ENCODE data around the gene ASCL3. TPM values are rescaled to one million over a fixed set of nuclear protein-coding genes. Genes with fewer than 3 reads are reported as not detected.
"Not testable (repeated sequence)": the region's sequence is repeated elsewhere in the genome, so short reads cannot be mapped to it uniquely, and the experiment has no call there.

ASCL3 gene
- total RNA-seq, 1 donor from 2014 or later = not detected

DNA sequence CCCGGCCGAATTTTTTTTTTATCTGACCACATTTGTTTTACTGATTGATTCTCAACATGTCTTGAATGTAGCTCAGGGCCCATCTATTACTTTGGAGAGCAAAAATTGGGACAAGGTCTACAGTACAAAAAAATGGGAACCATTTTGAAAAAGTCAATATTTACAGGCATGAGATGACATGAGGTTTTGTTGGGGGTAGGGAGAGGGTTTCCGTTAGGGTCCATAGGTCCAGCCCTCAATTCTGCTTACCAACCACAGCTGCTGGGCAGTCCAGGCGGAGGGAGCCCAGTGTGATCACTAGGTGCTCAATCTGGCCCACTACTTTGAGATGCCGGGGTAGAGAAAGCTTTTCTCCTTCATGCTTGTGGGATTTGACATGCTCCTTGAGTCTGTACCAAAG is 42.6 kb upstream of the ASCL3 start:
- Mint-ChIP-seq H3K27me3 (ENCODE audit: low read depth) (no peaks in the 10 kb centered on the region), H3K27ac (ENCODE audit: unreplicated experiment) (no peak overlapping the region), H3K36me3 (ENCODE audit: low read depth) (no peaks in the 10 kb centered on the region), H3K4me3 (ENCODE audit: unreplicated experiment) (no peak overlapping the region), H3K4me1 (ENCODE audit: low read depth) (peaks cover 18% of the 10 kb centered on the region), H3K9me3 (ENCODE audit: low read depth) (no peaks in the 10 kb centered on the region)
- no peak for TF ChIP-seq CTCF (IDR thresholded peaks at IDR 0.05)
- no peak for DNase-seq (ENCODE audit: low spot score)

- no peak overlapping the region for H3K4me3 Mint-ChIP-seq (ENCODE audit: unreplicated experiment)
These were observed 40.7 kb upstream of the ASCL3 start for GRCh38 chr11:8983552-8983951.

GRCh38 chr11:8980485-8980884 is 37.7 kb upstream of the ASCL3 start:
- no peaks in the 10 kb centered on the region for H3K4me1 Mint-ChIP-seq (ENCODE audit: low read depth)
- no peak for TF ChIP-seq CTCF (IDR thresholded peaks at IDR 0.05)
- H3K4me3 Mint-ChIP-seq (ENCODE audit: unreplicated experiment) = no peak overlapping the region
- H3K27ac Mint-ChIP-seq (ENCODE audit: unreplicated experiment) = no peak overlapping the region
- no peaks in the 10 kb centered on the region for H3K36me3 Mint-ChIP-seq (ENCODE audit: low read depth)
- no peaks in the 10 kb centered on the region for H3K27me3 Mint-ChIP-seq (ENCODE audit: low read depth)
- H3K9me3 Mint-ChIP-seq (ENCODE audit: low read depth) = no peaks in the 10 kb centered on the region
- DNase-seq (ENCODE audit: low spot score) = no peak

More at GRCh38 chr11:8983552-8983951, 40.7 kb upstream of the ASCL3 start:
- Mint-ChIP-seq H3K27me3 (ENCODE audit: low read depth) (no peaks in the 10 kb centered on the region), H3K4me1 (ENCODE audit: low read depth) (peaks cover under 1% of the 10 kb centered on the region), H3K9me3 (ENCODE audit: low read depth) (no peaks in the 10 kb centered on the region), H3K27ac (ENCODE audit: unreplicated experiment) (no peak overlapping the region), H3K36me3 (ENCODE audit: low read depth) (no peaks in the 10 kb centered on the region)
- no peak for DNase-seq (ENCODE audit: low spot score)
- no peak for TF ChIP-seq CTCF (IDR thresholded peaks at IDR 0.05)

GRCh38 chr11:8979365-8979764 is 36.5 kb upstream of the ASCL3 start:
- H3K36me3 Mint-ChIP-seq (ENCODE audit: low read depth); H3K27ac Mint-ChIP-seq (ENCODE audit: unreplicated experiment); H3K4me3 Mint-ChIP-seq (ENCODE audit: unreplicated experiment); DNase-seq (ENCODE audit: low spot score); H3K4me1 Mint-ChIP-seq (ENCODE audit: low read depth); H3K9me3 Mint-ChIP-seq (ENCODE audit: low read depth); H3K27me3 Mint-ChIP-seq (ENCODE audit: low read depth): not testable (repeated sequence)

GRCh38 chr11:8973121-8973520 is 30.3 kb upstream of the ASCL3 start:
- no peak overlapping the region for H3K4me3 Mint-ChIP-seq (ENCODE audit: unreplicated experiment)
- no peaks in the 10 kb centered on the region for H3K9me3 Mint-ChIP-seq (ENCODE audit: low read depth)
- no peaks in the 10 kb centered on the region for H3K36me3 Mint-ChIP-seq (ENCODE audit: low read depth)
- peaks cover 4% of the 10 kb centered on the region for H3K4me1 Mint-ChIP-seq (ENCODE audit: low read depth)
- DNase-seq (ENCODE audit: low spot score) = no peak
- no peaks in the 10 kb centered on the region for H3K27me3 Mint-ChIP-seq (ENCODE audit: low read depth)
- no peak overlapping the region for H3K27ac Mint-ChIP-seq (ENCODE audit: unreplicated experiment)
- no peak for TF ChIP-seq CTCF (IDR thresholded peaks at IDR 0.05)

- Mint-ChIP-seq H3K27me3 (ENCODE audit: low read depth) (no peaks in the 10 kb centered on the region), H3K27ac (ENCODE audit: unreplicated experiment) (no peak overlapping the region), H3K36me3 (ENCODE audit: low read depth) (no peaks in the 10 kb centered on the region), H3K4me1 (ENCODE audit: low read depth) (peaks cover 4% of the 10 kb centered on the region), H3K4me3 (ENCODE audit: unreplicated experiment) (no peak overlapping the region), H3K9me3 (ENCODE audit: low read depth) (no peaks in the 10 kb centered on the region)
- TF ChIP-seq CTCF (IDR thresholded peaks at IDR 0.05) = no peak
- no peak for DNase-seq (ENCODE audit: low spot score)
These were observed 29.1 kb upstream of the ASCL3 start for GRCh38 chr11:8971924-8972316.
